GM19438 (cell line): ENCODE data around the gene CEP97.
A peak's percentile ranks its signal among the peaks of the same experiment; 100 is the strongest.
"Not testable (repeated sequence)": the region's sequence is repeated elsewhere in the genome, so short reads cannot be mapped to it uniquely, and the experiment has no call there.

Experiments used
- ATAC-seq: cut with Tn5 transposase; IDR thresholded peaks from one replicate; pipeline ENCODE4 v1.9.1; 2021; ENCODE audit warnings: low read depth; ENCODE audit not compliant: unreplicated experiment

Gene CEP97

GRCh38 chr3:101724329-101725193 lies at the start of gene CEP97:
Gene CEP97 (plus strand): TSS chr3:101724614. CDS start chr3:101724677, 63 bp downstream.
- peak; percentile 89 for ATAC-seq

GRCh38 chr3:101675709-101676215 lies 48.7 kb upstream of the CEP97 start:
- ATAC-seq: no peak

- ATAC-seq: peak; percentile 78
Observed at GRCh38 chr3:101676216-101676764, 48.1 kb upstream of the CEP97 start.

- ATAC-seq: peak; percentile 69
Observed at GRCh38 chr3:101676765-101677435, 47.5 kb upstream of the CEP97 start, which contains the start of gene ZBTB11. Gene ZBTB11 (minus strand): TSS chr3:101677132. CDS start chr3:101676914, 218 bp downstream.

GRCh38 chr3:101677436-101678286 lies 46.8 kb upstream of the CEP97 start:
- ATAC-seq: no peak

GRCh38 chr3:101678837-101679236 lies 45.6 kb upstream of the CEP97 start:
- ATAC-seq: not testable (repeated sequence)

- ATAC-seq: no peak
Observed at GRCh38 chr3:101680466-101680865, 43.9 kb upstream of the CEP97 start.

GRCh38 chr3:101685050-101685400 lies 39.4 kb upstream of the CEP97 start:
- ATAC-seq: no peak

- no peak for ATAC-seq
Observed at GRCh38 chr3:101685870-101686307, 38.5 kb upstream of the CEP97 start.

GRCh38 chr3:101687142-101687931 lies 37.1 kb upstream of the CEP97 start:
- ATAC-seq: no peak

GRCh38 chr3:101689286-101689685 lies 35.1 kb upstream of the CEP97 start:
- no peak for ATAC-seq

- no peak for ATAC-seq
Observed at GRCh38 chr3:101690972-101691371, 33.4 kb upstream of the CEP97 start.

GRCh38 chr3:101691685-101692671 lies 32.4 kb upstream of the CEP97 start:
- ATAC-seq: not testable (repeated sequence)

- ATAC-seq: peak; percentile 75
Observed at GRCh38 chr3:101693540-101693939, 30.9 kb upstream of the CEP97 start.

- not testable (repeated sequence) for ATAC-seq
Observed at GRCh38 chr3:101694836-101695235, 29.6 kb upstream of the CEP97 start.

- ATAC-seq: no peak
Observed at GRCh38 chr3:101695779-101696372, 28.5 kb upstream of the CEP97 start.

GRCh38 chr3:101701696-101702634 lies 22.4 kb upstream of the CEP97 start:
- ATAC-seq: no peak
